ENCODE results near the gene MSANTD3. TPM values are rescaled to one million over a fixed set of nuclear protein-coding genes. Genes with fewer than 3 reads are reported as not detected.

Gene MSANTD3
- total RNA-seq, 1 donor from 2014 or later: 64.7 TPM

GRCh38 chr9:100465274-100465673 lies 38.3 kb downstream of the MSANTD3 start:
- no peak for DNase-seq (ENCODE audit: low read depth)

- DNase-seq (ENCODE audit: low read depth): no peak
Observed at GRCh38 chr9:100465761-100466160, 38.8 kb downstream of the MSANTD3 start.

- no peak for DNase-seq (ENCODE audit: low read depth)
Observed at GRCh38 chr9:100466171-100466828, 39.4 kb downstream of the MSANTD3 start.

GRCh38 chr9:100466829-100467221 lies 39.9 kb downstream of the MSANTD3 start:
- no peak for DNase-seq (ENCODE audit: low read depth)

- no peak for DNase-seq (ENCODE audit: low read depth)
Observed at GRCh38 chr9:100468041-100468440, 41.1 kb downstream of the MSANTD3 start.

- DNase-seq (ENCODE audit: low read depth): no peak
Observed at GRCh38 chr9:100472268-100472667, 45.3 kb downstream of the MSANTD3 start.

- DNase-seq (ENCODE audit: low read depth): peak; percentile 49
Observed at GRCh38 chr9:100472788-100473275, 45.9 kb downstream of the MSANTD3 start, which contains the start of gene TMEFF1. Gene TMEFF1, plus strand, starts transcription at chr9:100473149. Its CDS starts 396 bp downstream, at chr9:100473545.

- DNase-seq (ENCODE audit: low read depth): peak; percentile 32
Observed at GRCh38 chr9:100473276-100474081, 46.5 kb downstream of the MSANTD3 start.

- no peak for DNase-seq (ENCODE audit: low read depth)
Observed at GRCh38 chr9:100474082-100474923, 47.4 kb downstream of the MSANTD3 start.

GRCh38 chr9:100474924-100475276 lies 48.0 kb downstream of the MSANTD3 start:
- DNase-seq (ENCODE audit: low read depth): no peak

- DNase-seq (ENCODE audit: low read depth): no peak
Observed at GRCh38 chr9:100477241-100477640, 50.3 kb downstream of the MSANTD3 start.

- no peak for DNase-seq (ENCODE audit: low read depth)
Observed at GRCh38 chr9:100478192-100478591, 51.2 kb downstream of the MSANTD3 start.

GRCh38 chr9:100479820-100480219 lies 52.9 kb downstream of the MSANTD3 start:
- DNase-seq (ENCODE audit: low read depth): no peak

GRCh38 chr9:100485196-100485595 lies 58.3 kb downstream of the MSANTD3 start:
- no peak for DNase-seq (ENCODE audit: low read depth)

- DNase-seq (ENCODE audit: low read depth): no peak
Observed at GRCh38 chr9:100486479-100487176, 59.7 kb downstream of the MSANTD3 start.

- DNase-seq (ENCODE audit: low read depth): no peak
Observed at GRCh38 chr9:100488177-100488576, 61.2 kb downstream of the MSANTD3 start.

- no peak for DNase-seq (ENCODE audit: low read depth)
Observed at GRCh38 chr9:100489836-100490235, 62.9 kb downstream of the MSANTD3 start.

GRCh38 chr9:100492952-100493351 lies 66.0 kb downstream of the MSANTD3 start:
- peak; percentile 47 for DNase-seq (ENCODE audit: low read depth)

GRCh38 chr9:100498592-100498991 lies 71.6 kb downstream of the MSANTD3 start:
- DNase-seq (ENCODE audit: low read depth): no peak

- no peak for DNase-seq (ENCODE audit: low read depth)
Observed at GRCh38 chr9:100499460-100499859, 72.5 kb downstream of the MSANTD3 start.

GRCh38 chr9:100499866-100500265 lies 72.9 kb downstream of the MSANTD3 start:
- no peak for DNase-seq (ENCODE audit: low read depth)

All from myocyte (in vitro differentiated cells).